CD1c-positive myeloid dendritic cell (primary cell): Measurements from ENCODE around the gene GTF3C1.

ENCODE experiments used
- DNase-seq: peaks from one replicate; pipeline ENCODE4 v3.0.0-alpha.2; 2016; ENCODE audit errors: extremely low spot score

The GTF3C1 gene

GRCh38 chr16:27517664-27518063 lies 32.0 kb downstream of the GTF3C1 start:
- no peak for DNase-seq

- DNase-seq, result no peak
Observed at GRCh38 chr16:27516365-27516764, 33.3 kb downstream of the GTF3C1 start.

- DNase-seq, result no peak
Observed at GRCh38 chr16:27515874-27516353, 33.8 kb downstream of the GTF3C1 start.

- DNase-seq, result no peak
Observed at GRCh38 chr16:27514806-27515205, 34.9 kb downstream of the GTF3C1 start.

- no peak for DNase-seq
Observed at GRCh38 chr16:27511657-27512448, 37.9 kb downstream of the GTF3C1 start.

GRCh38 chr16:27508476-27508875 lies 41.2 kb downstream of the GTF3C1 start:
- DNase-seq, result no peak

- no peak for DNase-seq
Observed at GRCh38 chr16:27506771-27507170, 42.9 kb downstream of the GTF3C1 start.

- DNase-seq, result no peak
Observed at GRCh38 chr16:27505297-27506236, 44.1 kb downstream of the GTF3C1 start.

GRCh38 chr16:27503662-27504061 lies 46.1 kb downstream of the GTF3C1 start:
- DNase-seq, result no peak

- DNase-seq, result no peak
Observed at GRCh38 chr16:27500801-27501200, 48.9 kb downstream of the GTF3C1 start.

GRCh38 chr16:27499659-27500055 lies 50.1 kb downstream of the GTF3C1 start:
- no peak for DNase-seq

GRCh38 chr16:27498916-27499658 lies 50.6 kb downstream of the GTF3C1 start:
- DNase-seq, result no peak

- no peak for DNase-seq
Observed at GRCh38 chr16:27498031-27498825, 51.5 kb downstream of the GTF3C1 start.

GRCh38 chr16:27495191-27495590 lies 54.5 kb downstream of the GTF3C1 start:
- no peak for DNase-seq

GRCh38 chr16:27492588-27492979 lies 57.1 kb downstream of the GTF3C1 start:
- DNase-seq, result no peak

- DNase-seq, result no peak
Observed at GRCh38 chr16:27491894-27492587, 57.7 kb downstream of the GTF3C1 start.

- DNase-seq, result no peak
Observed at GRCh38 chr16:27489906-27490305, 59.8 kb downstream of the GTF3C1 start.

GRCh38 chr16:27489421-27489820 lies 60.3 kb downstream of the GTF3C1 start:
- DNase-seq, result no peak

- no peak for DNase-seq
Observed at GRCh38 chr16:27486760-27487159, 63.0 kb downstream of the GTF3C1 start.

- no peak for DNase-seq
Observed at GRCh38 chr16:27486344-27486743, 63.4 kb downstream of the GTF3C1 start.

- no peak for DNase-seq
Observed at GRCh38 chr16:27485811-27486210, 63.9 kb downstream of the GTF3C1 start.
